T-helper 22 cell (primary cell): ENCODE data around the gene NT5DC1.

Experiments
- DNase-seq: peaks from one replicate; pipeline ENCODE4 v3.0.0-alpha.2; 2020; ENCODE audit warnings: low read depth

NT5DC1 gene

DNA sequence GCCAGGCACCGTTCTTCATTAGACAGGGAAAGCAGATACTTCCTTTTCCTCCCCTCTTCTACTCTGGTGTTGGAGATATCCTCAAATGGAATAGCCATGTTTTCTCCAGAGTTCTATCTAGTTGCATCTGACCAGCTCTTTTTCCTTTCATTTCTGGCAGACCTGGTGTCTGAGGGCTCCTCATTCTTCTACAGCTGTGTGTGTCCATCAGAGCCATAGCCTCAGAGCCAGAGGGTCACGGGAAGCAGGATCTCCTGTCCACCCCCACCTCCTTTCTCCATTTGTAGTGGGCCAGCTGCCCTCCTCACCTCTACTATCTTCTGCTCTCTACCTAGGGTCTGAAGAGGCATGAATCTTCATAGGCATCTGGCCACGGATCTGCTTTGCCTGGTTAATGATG is 96.2 kb downstream of the NT5DC1 start:
- no peak for DNase-seq

GRCh38 chr6:116200619-116201249 is 100.1 kb downstream of the NT5DC1 start:
- no peak for DNase-seq

- no peak for DNase-seq
Measured at GRCh38 chr6:116201538-116201937, 100.9 kb downstream of the NT5DC1 start.

DNA sequence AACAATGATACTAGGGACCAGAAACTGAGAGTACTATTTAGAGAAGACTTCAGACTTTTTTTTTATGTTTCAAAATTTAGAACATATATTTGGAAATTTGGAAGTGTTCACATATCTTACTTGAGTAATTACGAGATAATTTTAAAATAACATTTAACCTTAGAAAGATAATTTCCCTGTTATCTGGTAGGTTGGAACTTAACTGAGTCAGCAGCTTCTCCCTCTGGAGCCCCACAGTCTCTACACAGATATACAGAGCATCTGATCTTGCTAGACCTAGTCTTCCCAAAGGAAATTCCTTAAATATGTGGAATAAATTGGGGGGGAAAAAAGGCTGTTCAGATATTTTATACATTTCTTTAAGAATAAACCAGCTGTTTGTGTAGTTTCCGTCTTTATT is 104.6 kb downstream of the NT5DC1 start:
- DNase-seq = no peak

DNA sequence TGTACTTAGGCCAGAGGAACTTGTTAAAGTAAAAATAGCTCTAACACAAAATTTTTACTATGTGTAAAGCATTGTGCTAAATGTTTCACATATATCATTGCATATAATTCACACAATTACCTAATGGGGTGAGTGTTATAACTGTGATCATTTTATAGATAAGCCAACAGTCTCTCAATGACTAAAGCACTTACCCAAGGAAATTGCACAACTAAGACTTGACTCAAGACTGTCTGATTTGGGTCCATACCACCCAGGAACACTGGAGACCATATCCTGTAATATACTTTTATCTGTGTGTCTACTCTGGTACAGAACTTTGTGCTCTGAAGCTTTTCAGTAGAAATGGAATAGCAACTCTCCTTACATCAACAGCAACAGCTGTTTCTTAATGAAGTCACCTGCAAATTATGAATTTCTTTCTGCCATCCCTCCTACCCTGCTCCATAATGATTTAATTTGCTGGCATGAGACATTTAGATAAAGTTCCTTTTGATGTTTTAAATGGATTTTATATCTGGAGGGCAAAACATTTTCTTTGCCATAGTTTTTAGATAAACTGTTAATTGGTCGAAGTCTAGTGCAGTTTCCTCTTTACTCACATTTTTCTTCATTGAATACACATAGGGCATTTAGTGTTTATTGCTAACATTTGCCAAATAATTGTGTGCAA is 105.7 kb downstream of the NT5DC1 start:
- DNase-seq = no peak

GRCh38 chr6:116208056-116208785 is 107.6 kb downstream of the NT5DC1 start:
- DNase-seq = no peak

DNA sequence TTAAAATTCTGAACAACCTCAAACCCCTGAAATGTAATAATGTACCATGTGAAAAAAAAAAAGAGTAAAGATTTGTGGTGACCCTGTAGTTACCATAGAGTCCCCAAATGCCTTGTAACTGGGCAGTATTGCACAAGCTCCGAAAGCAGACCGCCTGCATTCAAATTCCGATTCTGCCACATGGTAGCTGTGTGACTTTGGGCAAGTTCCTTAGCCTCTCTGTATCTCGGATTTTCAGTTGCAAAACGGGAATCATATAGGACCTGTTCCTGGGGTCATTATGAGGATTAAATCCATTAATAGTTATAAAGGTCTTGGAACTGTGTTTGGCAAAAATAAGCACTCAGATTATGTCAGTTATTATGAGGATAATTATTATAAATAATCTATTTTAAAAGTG is 109.7 kb downstream of the NT5DC1 start:
- no peak for DNase-seq

- DNase-seq = no peak
Measured at GRCh38 chr6:116210750-116211425, 110.2 kb downstream of the NT5DC1 start.

- no peak for DNase-seq
Measured at GRCh38 chr6:116214681-116215080, 114.0 kb downstream of the NT5DC1 start.

DNA sequence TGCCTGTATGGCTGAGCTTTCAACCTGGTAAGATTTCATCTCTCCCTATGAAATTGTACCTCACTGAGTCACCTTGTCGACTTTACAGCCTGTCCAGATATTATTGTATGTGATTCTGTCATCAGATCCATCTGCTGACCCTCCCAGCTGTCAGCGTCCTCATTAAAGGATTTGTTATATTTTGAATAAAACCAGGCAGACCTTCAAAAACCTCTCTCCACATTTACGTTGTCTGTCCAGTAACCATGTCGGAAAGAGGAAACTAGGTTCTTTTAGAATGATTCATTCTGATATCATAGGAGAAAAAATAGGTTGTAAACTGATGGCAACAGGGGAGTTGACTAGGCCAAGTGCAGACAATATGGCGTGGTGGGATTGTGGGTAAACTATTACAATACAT is 114.8 kb downstream of the NT5DC1 start:
- no peak for DNase-seq

- DNase-seq = no peak
Measured at GRCh38 chr6:116217069-116217468, 116.4 kb downstream of the NT5DC1 start.

DNA sequence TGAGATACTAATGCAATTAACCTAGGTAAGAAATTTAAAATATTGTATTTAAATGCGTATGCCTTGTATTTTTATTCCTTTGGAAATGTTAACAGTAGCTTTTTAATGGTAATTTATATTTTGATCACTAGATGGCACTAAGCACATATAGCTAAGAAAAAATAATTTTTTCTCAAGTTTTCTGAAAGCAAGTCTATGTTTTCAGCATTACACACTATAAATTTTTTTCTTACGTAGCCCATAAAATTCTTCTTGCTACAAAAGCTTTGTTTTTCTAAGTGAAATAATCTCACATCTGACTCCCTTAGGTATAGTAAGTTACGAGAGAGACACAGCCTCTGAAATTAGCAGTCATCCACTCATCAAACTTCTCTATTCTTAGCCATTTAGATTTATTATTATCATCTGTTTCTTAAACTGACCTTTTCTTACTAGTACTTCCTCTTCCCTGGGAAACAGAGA is 117.5 kb downstream of the NT5DC1 start:
- DNase-seq = no peak

DNA sequence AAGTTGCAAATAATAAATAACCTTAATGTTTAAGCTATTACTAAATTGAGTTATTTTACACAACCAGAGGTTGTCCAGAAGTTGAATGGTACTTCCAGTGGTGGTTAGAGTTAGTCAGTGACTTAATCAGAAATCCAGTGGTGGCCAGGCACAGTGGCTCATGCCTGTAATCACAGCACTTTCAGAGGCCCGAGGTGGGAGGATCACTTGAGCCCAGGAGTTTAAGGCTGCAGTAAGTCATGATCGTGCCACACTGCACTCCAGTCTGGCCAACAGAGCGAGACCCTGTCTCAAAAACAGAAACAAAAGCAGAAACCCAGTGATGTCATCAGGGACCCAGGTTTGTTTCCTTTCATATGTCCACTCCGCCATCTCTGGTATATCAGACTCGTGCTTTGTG is 118.2 kb downstream of the NT5DC1 start:
- no peak for DNase-seq

- no peak for DNase-seq
Measured at GRCh38 chr6:116221067-116221466, 120.4 kb downstream of the NT5DC1 start.

- no peak for DNase-seq
Measured at GRCh38 chr6:116221911-116222310, 121.3 kb downstream of the NT5DC1 start.

GRCh38 chr6:116223355-116223754 is 122.7 kb downstream of the NT5DC1 start:
- no peak for DNase-seq

- DNase-seq = no peak
Measured at GRCh38 chr6:116229287-116229913, 128.7 kb downstream of the NT5DC1 start.

GRCh38 chr6:116234689-116235088 is 134.0 kb downstream of the NT5DC1 start:
- DNase-seq = no peak

DNA sequence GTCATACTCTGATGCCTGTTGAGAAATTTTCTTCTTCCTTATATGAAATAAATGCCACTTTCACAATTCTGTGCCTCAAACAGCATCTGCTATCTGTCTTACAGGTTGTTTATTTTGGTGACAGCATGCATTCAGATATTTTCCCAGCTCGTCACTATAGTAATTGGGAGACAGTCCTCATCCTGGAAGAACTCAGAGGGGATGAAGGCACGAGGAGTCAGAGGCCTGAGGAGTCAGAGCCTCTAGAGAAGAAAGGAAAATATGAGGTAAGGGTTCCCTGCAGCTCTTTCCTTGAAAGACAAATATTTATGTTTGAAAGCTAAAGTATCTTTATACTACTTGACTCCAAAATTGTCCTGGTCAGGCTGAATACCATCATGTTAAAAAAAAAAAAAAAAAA is 137.4 kb downstream of the NT5DC1 start:
- DNase-seq = no peak

GRCh38 chr6:116239256-116239655 is 138.6 kb downstream of the NT5DC1 start:
- no peak for DNase-seq

DNA sequence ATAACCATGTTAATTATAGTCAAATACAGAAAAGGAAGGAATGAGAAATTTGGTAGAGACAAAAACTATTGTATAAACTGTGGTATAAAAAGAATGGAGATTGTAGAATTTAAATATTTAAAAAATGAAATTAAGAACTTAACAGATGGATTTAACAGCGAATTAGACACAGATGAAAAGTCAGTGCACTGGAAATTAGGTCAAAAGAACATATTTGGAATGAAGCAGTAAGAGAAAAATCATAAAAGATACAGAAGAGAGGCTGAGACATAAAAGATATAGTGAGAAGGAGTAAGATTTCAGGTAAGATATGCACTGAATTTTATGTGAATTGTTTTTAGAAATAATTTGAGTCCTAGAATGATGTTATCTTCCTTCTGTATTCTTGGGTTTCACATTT is 139.2 kb downstream of the NT5DC1 start:
- no peak for DNase-seq

- no peak for DNase-seq
Measured at GRCh38 chr6:116244284-116244683, 143.6 kb downstream of the NT5DC1 start.
